ENCODE results near the gene ADPRM.

DNA sequence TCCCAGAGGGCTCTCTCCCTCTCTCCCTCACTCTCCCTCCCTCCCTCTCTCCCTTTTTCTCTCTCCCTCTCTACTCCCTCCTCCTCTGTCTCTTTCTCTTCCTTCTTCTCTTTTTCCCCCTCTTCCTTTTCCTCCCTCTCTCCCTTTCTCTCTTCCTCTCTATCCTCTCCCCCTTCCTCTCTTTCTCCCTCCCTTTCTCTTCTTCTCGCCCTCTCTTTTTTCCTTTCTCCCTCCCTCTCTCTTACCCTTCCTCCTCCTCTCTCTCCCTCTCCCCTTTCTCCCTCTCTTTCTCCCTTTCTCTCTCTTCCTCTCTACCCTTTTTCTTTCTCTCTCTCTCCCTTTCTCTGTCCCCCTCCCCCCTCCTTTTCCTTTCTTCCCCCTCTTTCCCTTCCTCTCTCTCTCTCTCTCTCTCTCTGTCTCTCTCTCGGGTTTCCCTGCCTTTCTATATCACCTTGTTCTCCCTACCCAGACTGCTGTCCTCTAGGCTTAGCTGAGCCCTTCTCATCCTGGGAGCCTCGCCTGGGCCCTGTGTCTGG lies 58.3 kb downstream of the ADPRM start:
- TF ChIP-seq, protein P1, sequence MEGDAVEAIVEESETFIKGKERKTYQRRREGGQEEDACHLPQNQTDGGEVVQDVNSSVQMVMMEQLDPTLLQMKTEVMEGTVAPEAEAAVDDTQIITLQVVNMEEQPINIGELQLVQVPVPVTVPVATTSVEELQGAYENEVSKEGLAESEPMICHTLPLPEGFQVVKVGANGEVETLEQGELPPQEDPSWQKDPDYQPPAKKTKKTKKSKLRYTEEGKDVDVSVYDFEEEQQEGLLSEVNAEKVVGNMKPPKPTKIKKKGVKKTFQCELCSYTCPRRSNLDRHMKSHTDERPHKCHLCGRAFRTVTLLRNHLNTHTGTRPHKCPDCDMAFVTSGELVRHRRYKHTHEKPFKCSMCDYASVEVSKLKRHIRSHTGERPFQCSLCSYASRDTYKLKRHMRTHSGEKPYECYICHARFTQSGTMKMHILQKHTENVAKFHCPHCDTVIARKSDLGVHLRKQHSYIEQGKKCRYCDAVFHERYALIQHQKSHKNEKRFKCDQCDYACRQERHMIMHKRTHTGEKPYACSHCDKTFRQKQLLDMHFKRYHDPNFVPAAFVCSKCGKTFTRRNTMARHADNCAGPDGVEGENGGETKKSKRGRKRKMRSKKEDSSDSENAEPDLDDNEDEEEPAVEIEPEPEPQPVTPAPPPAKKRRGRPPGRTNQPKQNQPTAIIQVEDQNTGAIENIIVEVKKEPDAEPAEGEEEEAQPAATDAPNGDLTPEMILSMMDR (IDR thresholded peaks at IDR 0.05), result no peak
- no peak for TF ChIP-seq POLR2A (IDR thresholded peaks at IDR 0.05)

All from heart left ventricle (tissue), 13 donors.